Spleen (tissue), 7 donors: ENCODE results near the gene LGALS8.

Source experiments
- POLR2A ChIP-seq, 3 donors: fragments of 450-650 bp; IDR thresholded peaks; one replicate each; pipeline ENCODE4 v1.5.1; 2017; ENCODE audit warnings: antibody characterized with exemption in 3 of 3, mild to moderate bottlenecking in 1 of 3
- POLR2AphosphoS5 ChIP-seq, 3 donors: sonication (generic); formaldehyde crosslinking; IDR thresholded peaks; one replicate each; pipeline ENCODE4 v1.5.1; 2017; ENCODE audit warnings: antibody characterized with exemption in 3 of 3
- TF ChIP-seq, protein P1 (sequence below), 11 experiments: fragments of 200-600 bp in 7 of 11; fragments of 450-650 bp in 4 of 11; sonication (generic) in 4 of 11; IDR thresholded peaks in 8 of 11; conservative IDR thresholded peaks in 3 of 11; 1 replicate in 7 of 11; 2 replicates in 4 of 11; pipeline versions ENCODE4 v1.4.0 to v1.8.0; 2016 to 2021; ENCODE audit warnings: antibody characterized with exemption in 11 of 11, inconsistent platforms in 4 of 11, mild to moderate bottlenecking in 1 of 11
- donor health status: DM: no; HTN: no; CAD: no; lungs with moderate emphysema.
- donor health status: DM: no; HTN: no; CAD: no.
- donor health status: DM: no; HTN: no; CAD: no.

GRCh38 chr1:236589531-236589930 lies 65.7 kb downstream of the LGALS8 start:
- TF ChIP-seq POLR2A (IDR thresholded peaks at IDR 0.05): no peak
- TF ChIP-seq, protein P1, sequence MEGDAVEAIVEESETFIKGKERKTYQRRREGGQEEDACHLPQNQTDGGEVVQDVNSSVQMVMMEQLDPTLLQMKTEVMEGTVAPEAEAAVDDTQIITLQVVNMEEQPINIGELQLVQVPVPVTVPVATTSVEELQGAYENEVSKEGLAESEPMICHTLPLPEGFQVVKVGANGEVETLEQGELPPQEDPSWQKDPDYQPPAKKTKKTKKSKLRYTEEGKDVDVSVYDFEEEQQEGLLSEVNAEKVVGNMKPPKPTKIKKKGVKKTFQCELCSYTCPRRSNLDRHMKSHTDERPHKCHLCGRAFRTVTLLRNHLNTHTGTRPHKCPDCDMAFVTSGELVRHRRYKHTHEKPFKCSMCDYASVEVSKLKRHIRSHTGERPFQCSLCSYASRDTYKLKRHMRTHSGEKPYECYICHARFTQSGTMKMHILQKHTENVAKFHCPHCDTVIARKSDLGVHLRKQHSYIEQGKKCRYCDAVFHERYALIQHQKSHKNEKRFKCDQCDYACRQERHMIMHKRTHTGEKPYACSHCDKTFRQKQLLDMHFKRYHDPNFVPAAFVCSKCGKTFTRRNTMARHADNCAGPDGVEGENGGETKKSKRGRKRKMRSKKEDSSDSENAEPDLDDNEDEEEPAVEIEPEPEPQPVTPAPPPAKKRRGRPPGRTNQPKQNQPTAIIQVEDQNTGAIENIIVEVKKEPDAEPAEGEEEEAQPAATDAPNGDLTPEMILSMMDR (IDR thresholded peaks at IDR 0.05 in 8 of 11, conservative IDR thresholded peaks at IDR 0.05 in 3 of 11): no peak
- TF ChIP-seq POLR2AphosphoS5 (IDR thresholded peaks at IDR 0.05): no peak
